Gastroesophageal sphincter (tissue), 3 donors: ENCODE measurements around the gene VSIG10L2.

ENCODE experiments used
- POLR2A ChIP-seq, 2 donors: fragments of 450-650 bp; IDR thresholded peaks; one replicate each; pipeline ENCODE4 v1.6.1; 2017; ENCODE audit warnings: antibody characterized with exemption in 2 of 2, mild to moderate bottlenecking in 2 of 2, moderate library complexity in 1 of 2
- POLR2AphosphoS5 ChIP-seq: sonication (generic); formaldehyde crosslinking; IDR thresholded peaks from one replicate; pipeline ENCODE4 v1.6.1; 2017; ENCODE audit warnings: antibody characterized with exemption
- TF ChIP-seq, protein P1 (sequence below), 4 experiments: fragments of 200-600 bp in 2 of 4; fragments of 450-650 bp in 2 of 4; sonication (generic) in 1 of 4; IDR thresholded peaks; one replicate each; pipeline ENCODE4 v1.5.1; 2017 to 2019; ENCODE audit warnings: antibody characterized with exemption in 4 of 4, mild to moderate bottlenecking in 2 of 4, moderate library complexity in 2 of 4

DNA sequence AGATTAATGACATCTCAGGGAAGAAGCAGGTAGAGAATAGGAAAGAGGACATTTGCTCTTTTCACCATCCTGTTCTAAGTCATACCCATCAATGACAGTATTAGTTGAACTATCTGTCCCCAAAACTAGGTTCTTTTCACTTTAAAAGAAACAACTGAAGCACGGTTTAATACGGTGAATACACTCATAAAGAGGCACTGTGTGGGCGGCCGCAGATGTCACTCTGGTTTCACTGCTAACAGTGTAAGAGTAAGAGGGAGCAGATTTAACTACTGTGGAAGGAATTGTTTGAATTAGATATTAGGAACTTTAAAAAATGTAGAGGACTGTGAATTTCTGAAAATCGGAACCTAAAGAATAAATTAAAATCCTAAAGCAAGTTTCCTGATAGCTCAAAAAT is 49.5 kb downstream of the VSIG10L2 start:
- TF ChIP-seq, protein P1, sequence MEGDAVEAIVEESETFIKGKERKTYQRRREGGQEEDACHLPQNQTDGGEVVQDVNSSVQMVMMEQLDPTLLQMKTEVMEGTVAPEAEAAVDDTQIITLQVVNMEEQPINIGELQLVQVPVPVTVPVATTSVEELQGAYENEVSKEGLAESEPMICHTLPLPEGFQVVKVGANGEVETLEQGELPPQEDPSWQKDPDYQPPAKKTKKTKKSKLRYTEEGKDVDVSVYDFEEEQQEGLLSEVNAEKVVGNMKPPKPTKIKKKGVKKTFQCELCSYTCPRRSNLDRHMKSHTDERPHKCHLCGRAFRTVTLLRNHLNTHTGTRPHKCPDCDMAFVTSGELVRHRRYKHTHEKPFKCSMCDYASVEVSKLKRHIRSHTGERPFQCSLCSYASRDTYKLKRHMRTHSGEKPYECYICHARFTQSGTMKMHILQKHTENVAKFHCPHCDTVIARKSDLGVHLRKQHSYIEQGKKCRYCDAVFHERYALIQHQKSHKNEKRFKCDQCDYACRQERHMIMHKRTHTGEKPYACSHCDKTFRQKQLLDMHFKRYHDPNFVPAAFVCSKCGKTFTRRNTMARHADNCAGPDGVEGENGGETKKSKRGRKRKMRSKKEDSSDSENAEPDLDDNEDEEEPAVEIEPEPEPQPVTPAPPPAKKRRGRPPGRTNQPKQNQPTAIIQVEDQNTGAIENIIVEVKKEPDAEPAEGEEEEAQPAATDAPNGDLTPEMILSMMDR (IDR thresholded peaks at IDR 0.05) = no peak
- TF ChIP-seq POLR2AphosphoS5 = no peak
- TF ChIP-seq POLR2A (IDR thresholded peaks at IDR 0.05) = no peak
